HG03103 (cell line): ENCODE results near the gene BORCS5.
"Not testable (repeated sequence)": the region's sequence is repeated elsewhere in the genome, so short reads cannot be mapped to it uniquely, and the experiment has no call there.

Experiments
- ATAC-seq: cut with Tn5 transposase; IDR thresholded peaks from one replicate; pipeline ENCODE4 v1.9.1; 2021; ENCODE audit warnings: low read depth; ENCODE audit not compliant: unreplicated experiment

Gene BORCS5

GRCh38 chr12:12384571-12385340 lies 27.9 kb downstream of the BORCS5 start:
- ATAC-seq: no peak

- no peak for ATAC-seq
These were observed 30.6 kb downstream of the BORCS5 start for GRCh38 chr12:12387501-12387900.

GRCh38 chr12:12392413-12392812 lies 35.5 kb downstream of the BORCS5 start:
- ATAC-seq: no peak

- ATAC-seq: no peak
These were observed 36.3 kb downstream of the BORCS5 start for GRCh38 chr12:12393171-12393570.

- ATAC-seq: no peak
These were observed 39.8 kb downstream of the BORCS5 start for GRCh38 chr12:12396694-12397093.

GRCh38 chr12:12397184-12397583 lies 40.3 kb downstream of the BORCS5 start:
- ATAC-seq: no peak

GRCh38 chr12:12398026-12398859 lies 41.4 kb downstream of the BORCS5 start:
- no peak for ATAC-seq

- ATAC-seq: no peak
These were observed 42.3 kb downstream of the BORCS5 start for GRCh38 chr12:12399161-12399560.

GRCh38 chr12:12399776-12400305 lies 43.0 kb downstream of the BORCS5 start:
- ATAC-seq: no peak

- ATAC-seq: no peak
These were observed 43.9 kb downstream of the BORCS5 start for GRCh38 chr12:12400793-12401192.

GRCh38 chr12:12403264-12404248 lies 46.7 kb downstream of the BORCS5 start:
- no peak for ATAC-seq

- no peak for ATAC-seq
These were observed 47.4 kb downstream of the BORCS5 start for GRCh38 chr12:12404297-12404696.

GRCh38 chr12:12405882-12406281 lies 49.0 kb downstream of the BORCS5 start:
- ATAC-seq: no peak

- no peak for ATAC-seq
These were observed 49.9 kb downstream of the BORCS5 start for GRCh38 chr12:12406762-12407161.

- no peak for ATAC-seq
These were observed 51.4 kb downstream of the BORCS5 start for GRCh38 chr12:12408265-12408690.

- ATAC-seq: not testable (repeated sequence)
These were observed 52.5 kb downstream of the BORCS5 start for GRCh38 chr12:12409337-12409736.

- ATAC-seq: no peak
These were observed 59.0 kb downstream of the BORCS5 start for GRCh38 chr12:12415886-12416285.

GRCh38 chr12:12419165-12419564 lies 62.3 kb downstream of the BORCS5 start:
- not testable (repeated sequence) for ATAC-seq

GRCh38 chr12:12423367-12423766 lies 66.5 kb downstream of the BORCS5 start:
- ATAC-seq: no peak

- ATAC-seq: no peak
These were observed 68.1 kb downstream of the BORCS5 start for GRCh38 chr12:12425001-12425400.
